ENCODE data around the gene EFCAB12.
"Not testable (repeated sequence)": the region's sequence is repeated elsewhere in the genome, so short reads cannot be mapped to it uniquely, and the experiment has no call there.

The EFCAB12 gene

DNA sequence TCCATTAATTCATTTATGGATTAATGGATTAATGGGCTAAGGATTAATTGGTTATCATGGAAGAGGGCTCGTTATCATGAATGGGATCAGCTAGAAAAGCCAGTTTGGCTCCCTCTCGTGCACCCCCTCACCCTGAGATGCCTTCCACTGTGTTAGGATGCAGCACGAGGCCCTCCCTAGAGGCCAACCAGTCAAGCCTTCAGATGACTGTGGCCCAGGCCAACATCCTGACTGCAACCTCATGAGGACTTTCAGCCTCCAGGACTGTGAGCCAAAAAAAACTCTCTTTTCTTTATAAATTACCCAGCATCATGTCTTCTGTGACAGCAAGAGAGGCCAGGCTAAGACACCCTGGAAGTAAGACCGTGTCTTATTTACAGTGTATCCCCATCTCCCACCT is 9.0 kb downstream of the EFCAB12 start:
- no peak for DNase-seq (ENCODE audit: low spot score)

DNA sequence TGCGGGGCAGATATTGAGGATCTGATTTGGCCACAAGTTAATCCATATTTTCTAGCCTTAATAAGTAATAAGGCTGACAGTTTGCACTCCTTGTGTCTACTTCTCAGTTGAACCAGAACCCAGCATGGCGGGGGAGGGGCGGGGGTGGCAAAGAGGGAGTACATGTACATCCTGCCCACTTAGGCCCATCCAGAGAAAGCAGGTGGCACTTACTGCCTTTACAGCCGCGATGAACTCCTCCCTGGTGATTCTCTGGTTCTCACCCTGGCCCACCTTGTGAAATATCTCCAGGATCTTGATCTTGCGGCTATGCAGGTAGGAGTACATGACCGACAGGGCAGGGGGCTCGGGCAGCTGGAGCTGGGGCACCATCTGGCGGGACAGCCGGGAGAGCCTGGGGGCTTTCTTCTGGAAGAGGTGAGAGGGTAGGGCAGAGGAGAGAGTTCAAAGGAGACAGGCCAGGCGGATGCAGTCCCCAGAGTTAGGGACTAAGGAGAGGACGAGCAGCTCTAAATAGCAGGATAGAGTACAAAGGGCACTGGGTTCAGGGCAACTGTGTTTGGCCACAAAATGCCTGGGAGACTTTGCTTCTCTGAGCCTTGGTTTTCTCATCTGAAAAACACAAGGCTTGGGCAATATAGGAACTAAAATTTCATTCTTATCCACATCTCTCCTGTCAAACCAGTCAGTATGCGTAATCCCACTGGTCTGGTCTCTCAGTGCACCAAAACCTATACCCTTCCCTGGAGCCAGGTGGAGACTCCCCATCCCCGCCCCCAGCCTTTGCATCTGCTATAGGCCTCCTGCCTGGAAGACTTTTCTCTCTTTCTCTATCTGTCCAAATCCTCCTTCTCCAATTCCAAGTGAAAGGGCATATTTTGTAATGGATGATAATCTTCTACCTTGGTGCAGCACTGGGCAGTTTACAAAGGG is 10.1 kb downstream of the EFCAB12 start:
- no peak for DNase-seq (ENCODE audit: low spot score)

DNA sequence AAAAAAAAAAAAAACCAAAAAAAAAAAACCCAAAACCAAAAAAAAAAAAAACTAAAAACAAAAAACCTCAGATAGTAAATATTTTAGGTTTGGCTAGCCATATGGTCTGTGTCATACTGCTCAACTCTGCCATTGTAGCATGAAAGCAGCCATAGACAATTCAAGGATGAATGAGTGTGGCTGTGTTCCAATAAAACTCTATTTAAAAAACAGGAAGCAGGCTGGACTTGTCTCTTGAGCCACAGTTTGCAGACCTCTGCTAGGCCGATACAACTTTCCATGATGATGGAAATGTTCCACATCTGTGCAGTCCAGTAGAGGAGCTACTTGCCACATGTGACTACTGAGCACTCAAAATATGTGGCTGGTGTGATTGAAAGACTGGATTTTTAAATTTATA is 11.1 kb downstream of the EFCAB12 start:
- DNase-seq (ENCODE audit: low spot score) = no peak

DNA sequence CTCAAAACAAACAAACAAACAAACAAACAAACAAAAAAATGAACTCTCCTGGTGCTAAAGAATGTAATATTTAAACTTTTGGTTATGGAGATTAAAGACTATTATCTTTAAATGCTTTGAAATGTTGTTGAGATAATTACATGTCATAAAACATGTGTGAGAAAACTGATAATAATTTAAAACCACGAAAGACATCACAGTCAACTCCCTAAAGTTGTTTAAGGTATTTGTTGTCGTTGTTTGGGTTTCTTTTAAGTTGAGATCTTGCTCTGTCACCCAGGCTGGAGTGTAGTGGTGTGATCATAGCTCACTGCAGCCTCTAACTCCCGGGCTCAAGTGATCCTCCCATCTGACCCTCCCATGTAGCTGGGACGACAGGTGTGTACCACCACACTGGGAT is 12.0 kb downstream of the EFCAB12 start:
- no peak for DNase-seq (ENCODE audit: low spot score)

DNA sequence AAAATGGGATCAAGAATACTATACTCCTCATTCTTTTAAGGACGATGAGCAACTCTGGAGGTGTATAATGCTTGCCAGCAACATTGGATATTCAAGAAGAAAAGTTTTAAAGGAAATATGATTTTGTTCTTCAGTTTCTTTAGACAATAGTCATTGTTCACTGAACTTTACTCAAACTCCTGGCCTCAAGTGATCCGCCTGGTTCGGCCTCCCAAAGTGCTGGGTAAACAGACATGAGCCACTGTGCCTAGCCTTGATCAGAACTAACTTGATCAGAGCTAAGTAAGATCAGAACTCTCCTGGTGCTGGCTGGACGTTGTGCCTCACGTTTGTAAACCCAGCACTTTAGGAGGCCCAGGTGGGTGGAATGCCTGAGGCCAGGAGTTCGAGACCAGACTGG is 12.6 kb downstream of the EFCAB12 start:
- no peak for DNase-seq (ENCODE audit: low spot score)

DNA sequence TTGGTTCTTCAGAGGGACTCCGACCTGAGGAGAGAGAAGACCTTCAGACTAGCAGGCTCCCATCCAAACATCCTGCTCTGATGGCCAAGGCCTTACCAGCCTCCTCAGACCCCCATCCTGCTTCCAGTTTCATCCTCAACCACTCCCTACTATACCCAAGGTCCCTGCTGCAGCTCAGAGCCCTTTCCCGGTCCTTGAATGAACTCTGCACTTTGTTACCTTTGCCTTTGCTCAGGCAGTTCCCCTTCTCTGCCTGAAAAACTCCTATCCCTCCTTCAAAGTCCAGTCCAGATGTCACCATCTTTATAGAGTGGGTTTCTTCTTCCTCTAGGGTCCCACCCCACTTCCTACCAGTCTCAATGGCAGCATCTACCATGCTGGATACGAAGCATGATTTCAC is 13.1 kb downstream of the EFCAB12 start:
- DNase-seq (ENCODE audit: low spot score) = no peak

DNA sequence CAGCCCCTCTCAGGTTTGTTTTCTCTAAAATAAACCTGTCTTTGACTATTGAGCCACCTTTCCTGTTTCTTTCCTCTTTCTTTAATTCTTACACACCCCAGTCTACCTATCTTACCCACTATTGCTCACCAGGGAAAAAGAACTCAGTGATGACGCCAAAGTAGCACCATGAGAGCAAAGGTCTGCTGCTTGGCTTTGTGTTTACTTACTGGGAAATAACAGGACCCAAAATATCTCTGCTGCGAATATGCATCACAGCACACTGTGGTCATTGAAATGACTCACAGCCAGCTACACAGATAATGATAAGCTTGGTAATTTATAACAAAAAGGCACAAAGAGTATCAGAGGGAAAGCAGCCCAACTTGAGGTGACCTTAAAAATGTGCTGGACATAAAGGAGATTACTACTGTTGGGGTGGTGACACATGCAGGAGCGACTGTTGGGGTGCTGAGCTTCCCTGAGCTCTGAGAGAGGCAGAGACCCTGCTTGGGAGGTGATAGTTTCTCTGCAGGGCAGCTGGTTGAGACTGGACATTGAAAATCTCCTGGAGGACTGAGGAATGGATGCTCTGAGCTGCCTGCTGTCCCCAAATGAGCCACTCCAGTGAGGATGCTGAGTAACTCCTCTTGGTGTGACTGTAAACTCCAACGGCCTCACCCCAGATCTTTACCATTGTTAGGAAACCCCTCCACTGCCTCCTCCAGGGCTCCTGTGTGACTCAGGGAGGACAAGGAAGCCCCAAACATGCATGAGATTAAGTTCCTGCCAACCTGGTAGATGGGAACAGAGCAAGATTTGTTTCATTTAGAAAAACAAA is 14.5 kb downstream of the EFCAB12 start:
- DNase-seq (ENCODE audit: low spot score) = no peak

DNA sequence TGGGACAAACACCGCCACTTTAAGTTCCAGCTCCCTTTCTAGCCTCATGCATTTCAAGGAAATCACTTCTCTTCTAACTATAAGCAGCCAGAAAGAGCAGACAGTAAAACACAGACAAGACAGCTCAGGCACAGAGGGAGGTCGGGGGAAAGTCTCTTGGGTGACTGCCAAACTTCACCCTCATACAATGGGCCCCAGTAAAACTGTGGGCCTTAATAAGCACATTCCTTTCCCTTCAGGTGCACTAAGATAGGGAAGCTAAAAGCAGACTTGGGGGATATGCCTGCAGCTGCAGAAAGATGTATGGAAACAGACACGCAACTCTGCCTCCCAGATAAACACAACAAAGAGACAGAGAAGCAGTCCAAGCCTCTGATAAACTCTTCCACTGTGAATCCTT is 15.2 kb downstream of the EFCAB12 start:
- not testable (repeated sequence) for DNase-seq (ENCODE audit: low spot score)

DNA sequence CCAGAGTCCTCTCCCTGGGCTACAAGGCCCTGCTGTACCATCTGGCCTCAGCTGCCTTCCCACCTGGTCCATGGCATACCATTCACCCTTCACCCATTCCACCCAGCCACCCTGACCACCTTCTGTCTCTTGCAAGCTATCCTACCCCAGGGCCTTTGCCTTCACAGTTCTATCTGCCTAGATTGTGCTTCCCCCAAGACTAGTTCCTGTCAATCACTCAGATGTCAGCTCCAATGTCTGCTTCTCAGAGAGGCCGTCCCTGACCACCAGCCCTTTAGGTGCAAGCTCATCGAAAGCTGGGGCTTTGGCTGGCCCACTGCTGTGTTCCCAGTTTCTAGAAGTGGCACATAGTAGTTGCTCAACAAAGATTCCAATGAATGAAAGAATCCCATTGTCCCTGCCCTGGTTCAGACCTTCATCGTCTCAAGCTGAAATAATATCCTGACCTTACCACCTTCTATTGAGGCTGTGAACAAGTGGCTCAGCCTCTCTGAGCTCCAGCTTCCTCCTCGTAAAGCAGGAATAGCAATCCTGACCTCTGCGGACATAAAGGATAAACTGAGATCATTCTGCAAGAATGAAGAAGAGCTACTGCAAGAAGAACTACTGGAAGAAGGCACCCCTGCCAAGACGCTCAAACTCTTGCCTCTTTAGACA is 15.8 kb downstream of the EFCAB12 start:
- DNase-seq (ENCODE audit: low spot score) = no peak

DNA sequence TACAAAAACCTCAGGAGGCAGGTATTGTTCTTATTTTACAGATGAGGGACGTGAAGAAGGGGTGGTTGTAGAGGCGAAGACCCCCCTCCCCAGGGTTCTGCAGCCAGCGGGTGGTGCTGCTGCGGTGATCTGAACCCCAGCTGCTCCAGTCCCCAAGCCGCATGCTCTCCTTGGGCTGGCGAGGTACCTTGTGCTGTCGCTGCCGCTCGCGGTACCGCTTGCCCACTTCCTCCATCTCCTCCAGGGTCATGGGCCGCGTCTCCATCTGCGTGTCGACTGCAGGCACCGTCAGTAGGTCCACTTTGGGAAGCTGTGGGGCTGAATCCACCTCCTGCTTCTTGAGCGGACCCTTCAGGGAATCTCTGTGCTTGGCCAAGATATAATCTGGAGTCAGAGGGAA is 17.5 kb downstream of the EFCAB12 start:
- no peak for DNase-seq (ENCODE audit: low spot score)

DNA sequence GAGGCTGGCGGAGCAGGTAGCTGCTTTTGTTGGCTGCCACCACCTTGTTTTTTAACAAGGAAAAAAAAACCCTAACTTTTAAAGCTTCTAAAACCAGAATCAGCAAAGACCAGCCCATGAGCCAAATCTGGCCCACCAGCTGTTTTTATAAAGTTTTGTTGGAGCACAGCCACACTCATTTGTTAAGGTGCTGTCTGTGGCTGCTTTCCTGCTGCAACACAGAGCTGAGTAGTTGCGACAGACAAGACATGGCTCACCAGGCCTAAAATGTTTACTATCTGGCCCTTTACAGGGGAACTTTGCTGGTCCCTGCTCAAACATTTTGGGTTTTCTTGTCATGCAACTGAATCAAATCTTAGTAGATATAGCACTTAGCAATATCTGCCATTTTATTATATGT is 18.9 kb downstream of the EFCAB12 start:
- DNase-seq (ENCODE audit: low spot score) = no peak

DNA sequence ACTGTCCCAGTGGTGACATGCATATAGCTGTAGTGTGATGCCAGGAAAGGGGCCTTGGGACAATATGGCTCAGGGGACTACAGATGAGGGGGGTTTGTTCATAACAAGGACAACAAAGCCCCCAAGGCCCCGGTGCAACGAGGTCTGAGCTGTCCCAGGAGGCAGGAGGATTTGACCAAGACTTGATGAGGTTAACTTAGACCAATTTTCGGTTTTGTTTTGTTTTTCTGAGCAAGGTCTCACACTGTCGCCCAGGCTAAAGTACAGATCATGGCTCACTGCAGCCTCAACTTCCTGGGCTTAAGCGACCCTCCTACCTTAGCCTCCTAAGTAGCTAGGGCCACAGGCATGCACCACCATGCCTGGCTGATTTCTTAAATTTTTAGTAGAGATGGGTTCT is 23.8 kb downstream of the EFCAB12 start:
- no peak for DNase-seq (ENCODE audit: low spot score)

DNA sequence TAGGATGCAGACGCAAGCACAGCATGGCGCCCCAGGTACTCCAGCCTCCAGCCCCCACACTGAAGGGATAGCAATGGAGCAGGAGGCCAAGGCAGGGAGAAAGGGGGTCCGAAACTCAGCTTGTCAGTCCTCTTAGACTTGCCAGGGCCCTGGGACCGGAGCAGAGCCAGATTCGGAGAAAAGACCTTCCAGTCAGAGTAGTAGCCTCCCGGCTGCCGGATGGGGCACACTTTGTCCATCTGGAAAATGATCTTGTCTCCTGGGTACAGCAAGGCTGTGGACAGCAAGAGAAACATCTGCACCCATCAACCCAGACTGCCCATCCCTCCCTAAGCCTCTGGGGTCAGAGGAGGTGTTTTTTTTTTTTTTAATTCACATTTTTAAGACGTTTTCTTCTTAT is 24.3 kb downstream of the EFCAB12 start:
- no peak for DNase-seq (ENCODE audit: low spot score)

DNA sequence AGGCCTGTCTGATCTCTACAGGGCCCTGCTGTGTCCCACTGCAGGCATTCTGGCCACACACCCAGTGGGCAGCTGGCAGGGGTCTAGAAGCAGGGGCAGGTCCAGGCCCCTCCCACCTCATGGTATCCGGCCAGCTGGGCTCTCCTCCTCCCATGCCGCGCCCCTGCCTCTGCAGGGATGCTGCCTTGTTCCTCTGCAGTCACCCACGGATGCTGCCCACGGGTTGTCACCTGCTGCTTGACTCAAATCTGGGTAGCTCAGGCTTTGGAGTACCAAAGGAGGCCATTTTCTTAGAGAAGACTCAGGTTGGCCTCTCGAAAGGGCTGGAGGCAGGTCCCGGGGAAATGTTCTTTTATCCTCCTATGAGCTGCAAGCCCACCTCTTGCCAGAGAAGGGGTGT is 25.0 kb downstream of the EFCAB12 start:
- no peak for DNase-seq (ENCODE audit: low spot score)

DNA sequence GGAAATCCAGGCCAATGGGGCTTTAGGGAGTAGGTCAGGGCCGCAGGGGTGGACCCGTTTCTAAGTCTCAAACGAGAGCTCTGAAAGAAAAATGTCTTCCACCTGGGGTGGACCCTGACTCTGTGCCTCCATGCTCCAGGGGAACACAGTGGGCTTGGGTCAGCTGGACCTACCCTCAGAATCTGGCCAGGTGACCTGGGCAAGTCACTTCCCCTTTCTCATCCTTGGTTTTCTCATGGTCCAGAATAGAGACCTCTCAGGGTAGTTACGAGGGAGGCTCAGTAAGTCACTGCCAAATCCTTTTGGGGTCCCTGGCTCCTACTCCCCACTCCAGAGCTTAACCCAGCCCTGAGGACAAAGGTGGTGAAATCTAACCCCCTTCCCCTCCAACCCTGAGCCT is 25.8 kb downstream of the EFCAB12 start:
- no peak for DNase-seq (ENCODE audit: low spot score)

DNA sequence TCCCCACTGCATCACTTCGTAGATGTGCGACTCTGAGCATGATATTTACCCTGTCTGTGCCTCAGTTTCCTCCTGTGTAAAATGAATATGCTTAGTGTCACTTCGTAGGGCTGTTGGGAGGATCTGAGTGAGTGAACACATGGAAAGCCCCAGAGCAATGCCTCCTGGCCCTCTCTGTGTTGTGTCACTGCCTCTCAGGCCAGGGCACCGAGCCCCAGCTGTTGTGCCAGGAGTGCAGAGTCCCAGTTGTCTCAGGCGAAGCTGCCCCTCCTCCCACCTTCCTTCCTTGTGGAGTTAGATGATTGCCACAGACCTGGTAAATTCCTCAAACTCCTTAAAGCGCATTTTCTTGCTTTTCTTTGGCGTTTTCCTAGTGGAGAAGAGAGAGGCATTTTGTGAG is 26.2 kb downstream of the EFCAB12 start:
- no peak for DNase-seq (ENCODE audit: low spot score)

DNA sequence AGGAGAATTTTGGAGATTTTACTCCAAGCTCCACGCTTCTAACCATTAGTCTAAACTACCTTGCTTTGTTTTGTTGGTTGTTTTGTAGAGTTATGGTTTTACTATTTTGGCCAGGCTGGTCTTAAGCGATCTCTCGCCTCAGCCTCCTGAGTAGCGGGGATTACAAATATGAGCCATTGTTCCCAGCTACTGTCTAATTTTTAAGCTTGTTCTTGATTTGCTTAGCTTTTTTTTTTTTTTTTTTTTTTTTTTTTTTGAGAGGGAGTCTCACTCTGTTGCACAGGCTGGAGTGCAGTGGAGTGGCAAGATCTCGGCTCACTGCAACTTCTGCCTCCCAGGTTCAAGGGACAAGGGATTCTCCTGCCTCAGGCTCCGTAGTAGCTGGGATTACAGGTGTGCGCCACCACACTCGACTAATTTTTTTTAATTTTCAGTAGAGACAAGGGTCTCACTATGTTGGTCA is 28.5 kb downstream of the EFCAB12 start:
- no peak for DNase-seq (ENCODE audit: low spot score)

DNA sequence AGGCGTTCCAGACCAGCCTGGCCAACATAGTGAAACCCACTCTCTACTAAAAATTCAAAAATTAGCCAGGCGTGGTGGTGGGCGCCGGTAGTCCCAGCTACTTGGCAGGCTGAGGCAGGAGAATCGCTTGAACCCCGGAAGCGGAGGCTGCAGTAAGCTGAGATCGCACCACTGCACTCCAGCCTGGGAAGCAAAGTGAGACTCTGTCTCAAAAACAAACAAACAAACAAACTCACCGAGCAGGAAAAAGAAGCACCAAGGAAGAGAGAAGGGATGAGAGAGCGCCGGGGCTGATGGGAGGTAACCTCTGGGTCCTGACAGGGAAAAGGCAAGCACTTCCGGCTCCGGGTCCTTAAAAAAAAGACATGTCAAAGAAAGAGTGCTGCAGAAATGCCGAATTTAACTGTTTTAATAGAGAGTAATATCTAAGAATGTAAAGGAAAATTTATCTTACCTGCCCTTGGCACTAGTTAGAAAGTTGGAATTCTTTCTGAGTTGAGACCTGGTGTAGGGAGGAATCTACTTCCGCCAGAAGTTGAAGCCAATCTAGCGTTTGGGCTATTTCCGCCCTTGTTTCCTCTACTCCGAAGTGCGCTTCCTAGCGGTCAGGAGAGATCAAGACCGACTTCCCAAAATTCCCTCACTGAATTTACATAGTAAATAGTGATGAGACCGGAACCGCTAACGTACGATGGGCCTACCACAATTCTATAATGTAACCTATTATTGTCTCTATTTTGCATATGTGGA is 29.1 kb downstream of the EFCAB12 start:
- peak; percentile 87 for DNase-seq (ENCODE audit: low spot score)

DNA sequence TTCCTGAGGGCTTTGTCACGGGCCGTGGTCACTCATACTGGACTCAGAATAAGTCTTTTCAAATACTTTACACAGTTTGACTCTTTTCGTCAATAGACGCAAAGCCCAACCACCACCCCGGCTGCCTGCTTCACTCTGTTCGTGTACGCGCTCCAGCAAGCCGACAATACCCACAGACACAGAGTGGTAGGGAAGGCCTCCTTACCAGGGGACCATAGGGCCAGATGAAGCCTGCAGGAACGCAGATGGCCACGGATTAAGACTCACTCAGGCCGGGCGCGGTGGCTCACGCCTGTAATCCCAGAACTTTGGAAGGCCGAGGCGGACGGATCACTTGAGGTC is 29.7 kb downstream of the EFCAB12 start:
- DNase-seq (ENCODE audit: low spot score) = no peak

DNA sequence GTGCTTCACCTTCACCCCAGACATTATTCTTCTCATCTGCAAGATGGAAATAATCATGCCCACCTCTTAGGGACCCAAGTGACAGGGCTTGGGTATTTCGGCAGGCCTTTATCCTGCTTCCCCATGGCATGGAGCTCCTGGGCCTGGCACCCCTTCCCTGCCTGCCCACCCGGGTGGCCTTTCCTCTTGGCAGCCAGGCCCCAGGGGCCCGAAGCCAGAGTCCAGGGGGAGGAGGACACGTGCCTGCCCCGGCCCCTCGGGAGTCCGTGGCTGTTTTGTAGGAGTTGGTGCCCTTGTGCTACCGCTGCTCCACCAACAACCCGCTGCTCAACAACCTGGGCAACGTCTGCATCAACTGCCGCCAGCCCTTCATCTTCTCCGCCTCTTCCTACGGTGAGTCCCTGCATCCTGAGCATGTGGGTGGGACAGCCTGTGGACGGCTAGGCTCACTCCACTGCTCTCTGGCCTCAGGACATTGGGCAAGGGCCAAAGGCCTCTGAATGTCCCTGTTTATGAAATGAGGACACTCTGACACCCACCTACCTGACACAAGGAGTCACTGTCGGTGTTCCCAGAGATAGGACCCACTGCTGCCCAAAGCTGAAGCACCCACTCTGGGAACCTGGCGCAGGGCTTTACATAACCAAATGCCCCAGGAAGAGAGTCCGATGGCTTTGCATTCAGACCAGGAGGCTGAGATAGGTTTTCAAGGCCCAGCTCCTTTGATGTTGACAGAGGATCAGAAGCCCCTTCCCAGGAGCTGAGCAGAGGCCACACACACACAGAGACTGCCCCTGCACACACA is 34.5 kb downstream of the EFCAB12 start:
- DNase-seq (ENCODE audit: low spot score) = not testable (repeated sequence)

DNA sequence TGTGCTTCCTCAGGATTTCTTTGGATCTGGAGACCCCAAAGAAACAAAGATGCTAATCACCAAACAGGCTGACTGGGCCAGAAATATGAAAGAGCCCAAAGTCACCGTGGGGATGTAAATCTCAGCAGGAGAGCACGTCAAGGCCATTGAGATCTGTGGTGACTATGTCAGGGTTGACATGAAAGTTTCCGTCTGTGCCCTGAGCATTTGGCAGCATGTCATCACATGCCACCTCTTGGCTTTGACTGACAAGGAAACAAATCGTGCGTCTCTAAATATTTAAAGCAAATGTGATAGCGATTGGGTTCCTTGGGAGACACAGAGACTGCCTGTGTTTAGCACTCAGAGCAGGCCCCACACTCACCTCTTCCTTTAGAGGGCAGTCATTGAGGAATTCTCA is 35.2 kb downstream of the EFCAB12 start:
- no peak for DNase-seq (ENCODE audit: low spot score)
